Tibial artery (tissue), 4 donors: Measurements from ENCODE around the gene ANTXRL.
"Not testable (repeated sequence)": the region's sequence is repeated elsewhere in the genome, so short reads cannot be mapped to it uniquely, and the experiment has no call there.

Source experiments
- DNase-seq, 2 donors: peaks; one replicate each; pipeline ENCODE4 v3.0.0-alpha.2; 2019
- H3K27ac ChIP-seq, 2 donors: fragments of 200-600 bp; sonication (generic) in 1 of 2; 1 replicate in 1 of 2; 2 replicates in 1 of 2; pipeline ENCODE4 v1.5.1; 2018 to 2019; ENCODE audit warnings: mild to moderate bottlenecking in 1 of 2
- H3K27me3 ChIP-seq, 2 donors: fragments of 200-600 bp; sonication (generic) in 1 of 2; one replicate each; pipeline versions ENCODE4 v1.5.1 to v1.6.0; 2016 to 2019
- H3K36me3 ChIP-seq, 3 donors: fragments of 200-600 bp; sonication (generic) in 2 of 3; one replicate each; pipeline ENCODE4 v1.5.1; 2016 to 2019; ENCODE audit warnings: mild to moderate bottlenecking in 2 of 3
- H3K4me1 ChIP-seq, 4 donors: fragments of 200-600 bp; sonication (generic) in 2 of 4; 1 replicate in 3 of 4; 2 replicates in 1 of 4; pipeline ENCODE4 v1.5.1; 2016 to 2019
- H3K4me3 ChIP-seq, 2 donors: fragments of 200-600 bp; sonication (generic) in 1 of 2; 1 replicate in 1 of 2; 2 replicates in 1 of 2; pipeline ENCODE4 v1.5.1; 2018 to 2019; ENCODE audit warnings: mild to moderate bottlenecking in 2 of 2
- H3K9me3 ChIP-seq, 3 donors: fragments of 200-600 bp; sonication (generic) in 1 of 3; one replicate each; pipeline ENCODE4 v1.5.1; 2016 to 2019
- intact Hi-C: fragments of 100-400 bp; cut with DNase I; formaldehyde crosslinking; loops from one replicate; pipeline ENCODE4 v1.15.0; 2023; ENCODE audit warnings: low total_unique reads
- TF ChIP-seq, protein P1 (sequence below), 2 experiments: fragments of 200-600 bp in 1 of 2; fragments of 450-650 bp in 1 of 2; IDR thresholded peaks; one replicate each; pipeline ENCODE4 v1.5.1; 2017 to 2019; ENCODE audit warnings: antibody characterized with exemption in 2 of 2, mild to moderate bottlenecking in 1 of 2, moderate library complexity in 1 of 2

The ANTXRL gene

DNA sequence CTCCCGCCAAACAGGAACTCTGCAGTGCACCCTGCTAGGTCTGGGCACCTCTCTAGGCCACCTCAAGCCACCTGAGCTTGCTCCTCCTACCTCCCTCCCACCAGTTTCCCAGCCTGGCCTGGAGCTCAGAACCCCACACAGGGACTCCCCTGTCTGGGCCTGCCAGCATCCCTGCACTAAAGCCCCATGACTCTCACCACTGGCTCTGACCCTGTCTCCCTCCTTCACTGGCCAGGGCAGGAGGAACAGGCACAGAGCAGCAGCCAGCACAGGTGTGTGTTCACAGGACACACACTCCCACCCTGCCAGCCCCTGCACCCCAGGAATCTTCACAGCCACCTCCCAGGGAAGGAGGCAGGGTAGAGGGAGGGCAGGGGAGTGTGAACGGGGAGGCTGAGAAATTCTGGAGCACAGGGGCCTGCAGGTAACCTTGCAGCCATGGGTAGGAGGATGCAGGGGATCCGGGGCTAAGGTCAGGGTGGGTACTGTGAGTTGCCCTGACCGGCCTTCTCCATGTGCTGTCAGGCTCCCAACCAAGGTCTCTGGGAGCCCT, 13.9 kb upstream of the ANTXRL start:
- peak in 1 of 2 donors; percentile 53 for DNase-seq

DNA sequence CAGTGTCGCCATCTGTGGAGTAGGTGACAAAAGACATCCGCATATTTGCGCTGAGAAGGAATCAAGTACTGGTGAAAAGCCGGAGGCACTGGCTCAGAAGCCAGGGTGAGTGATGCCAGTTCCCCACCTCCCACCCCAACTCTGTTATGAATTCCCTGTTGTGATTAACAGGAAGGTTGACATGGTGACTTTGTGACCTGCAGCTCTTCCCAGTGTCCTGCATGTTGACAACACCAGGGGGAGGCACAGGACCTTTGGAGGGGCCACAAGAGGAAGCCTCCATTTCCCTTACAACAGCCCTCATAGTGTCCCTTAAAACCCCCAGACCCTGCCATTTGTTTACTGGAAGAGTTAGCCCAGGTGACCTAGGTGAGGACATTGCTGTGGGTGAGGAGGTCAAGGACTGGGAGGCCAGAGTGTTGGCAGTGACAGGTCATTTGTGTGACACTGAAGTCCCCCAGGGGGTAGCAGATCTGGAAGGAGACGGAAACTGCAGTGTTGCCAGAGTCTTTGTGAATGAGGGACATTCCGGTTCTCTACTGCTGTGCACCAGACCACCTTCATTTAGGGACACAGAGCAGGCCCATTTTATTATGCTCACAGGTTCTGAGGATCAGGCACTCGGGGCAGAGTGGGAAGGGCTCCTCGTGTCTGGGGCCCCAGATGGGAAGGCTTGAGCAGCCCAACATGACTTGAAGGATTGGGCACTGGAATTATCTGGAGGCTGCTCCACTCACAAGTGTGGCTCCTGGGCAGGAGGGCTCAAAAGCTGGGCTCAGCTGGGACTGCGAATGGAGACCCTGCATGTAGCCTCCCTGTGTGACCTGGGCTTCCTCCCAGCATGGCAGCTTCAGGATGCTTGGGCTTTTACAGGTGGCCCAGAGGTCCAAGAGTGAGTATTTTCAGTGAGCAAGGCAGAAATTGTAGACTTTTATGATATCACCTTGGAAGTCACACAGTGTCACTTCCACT, 13.0 kb upstream of the ANTXRL start:
- TF ChIP-seq, protein P1, sequence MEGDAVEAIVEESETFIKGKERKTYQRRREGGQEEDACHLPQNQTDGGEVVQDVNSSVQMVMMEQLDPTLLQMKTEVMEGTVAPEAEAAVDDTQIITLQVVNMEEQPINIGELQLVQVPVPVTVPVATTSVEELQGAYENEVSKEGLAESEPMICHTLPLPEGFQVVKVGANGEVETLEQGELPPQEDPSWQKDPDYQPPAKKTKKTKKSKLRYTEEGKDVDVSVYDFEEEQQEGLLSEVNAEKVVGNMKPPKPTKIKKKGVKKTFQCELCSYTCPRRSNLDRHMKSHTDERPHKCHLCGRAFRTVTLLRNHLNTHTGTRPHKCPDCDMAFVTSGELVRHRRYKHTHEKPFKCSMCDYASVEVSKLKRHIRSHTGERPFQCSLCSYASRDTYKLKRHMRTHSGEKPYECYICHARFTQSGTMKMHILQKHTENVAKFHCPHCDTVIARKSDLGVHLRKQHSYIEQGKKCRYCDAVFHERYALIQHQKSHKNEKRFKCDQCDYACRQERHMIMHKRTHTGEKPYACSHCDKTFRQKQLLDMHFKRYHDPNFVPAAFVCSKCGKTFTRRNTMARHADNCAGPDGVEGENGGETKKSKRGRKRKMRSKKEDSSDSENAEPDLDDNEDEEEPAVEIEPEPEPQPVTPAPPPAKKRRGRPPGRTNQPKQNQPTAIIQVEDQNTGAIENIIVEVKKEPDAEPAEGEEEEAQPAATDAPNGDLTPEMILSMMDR (IDR thresholded peaks at IDR 0.05), result no peak
- Histone ChIP-seq H3K36me3 (no peaks in the 10 kb centered on the region), H3K4me3 (no peak overlapping the region), H3K9me3 (no peaks in the 10 kb centered on the region), H3K27me3 (no peaks in the 10 kb centered on the region), H3K4me1 (no peaks in the 10 kb centered on the region), H3K27ac (no peak overlapping the region)
- intact Hi-C loops, result no loop called here
- peak; percentile 12 to 53 for DNase-seq

More for the DNA sequence above, 13.9 kb upstream of the ANTXRL start:
- intact Hi-C loops, result no loop called here
- Histone ChIP-seq H3K27ac (no peak overlapping the region), H3K4me1 (no peaks in the 10 kb centered on the region), H3K36me3 (no peaks in the 10 kb centered on the region), H3K27me3 (no peaks in the 10 kb centered on the region), H3K9me3 (no peaks in the 10 kb centered on the region), H3K4me3 (no peak overlapping the region)
- TF ChIP-seq, protein P1 (IDR thresholded peaks at IDR 0.05), result no peak

DNA sequence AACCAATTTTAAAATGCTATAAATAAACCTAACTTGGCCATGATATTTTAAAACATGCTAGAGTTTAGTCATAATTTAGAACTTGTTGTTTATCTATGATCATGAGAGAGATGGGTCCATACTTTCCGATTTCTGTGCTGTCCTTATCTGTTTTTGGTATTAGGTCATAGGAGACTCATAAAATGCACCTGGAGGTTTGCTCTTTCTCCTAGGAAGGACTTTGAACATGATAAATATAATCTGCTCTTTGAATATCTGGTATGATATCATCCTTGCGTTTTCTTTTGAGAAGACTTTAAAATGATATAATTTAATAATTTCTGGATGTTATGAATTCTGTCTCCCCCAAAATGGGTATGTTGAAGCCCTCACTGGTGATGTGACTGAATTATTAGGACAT, 9.0 kb upstream of the ANTXRL start:
- intact Hi-C loops, result no loop called here
- TF ChIP-seq, protein P1 (IDR thresholded peaks at IDR 0.05), result no peak
- Histone ChIP-seq H3K27ac (no peak overlapping the region), H3K27me3 (no peaks in the 10 kb centered on the region), H3K9me3 (no peaks in the 10 kb centered on the region), H3K4me1 (peaks cover 0 to 7% (median 2%) of the 10 kb centered on the region in 4 donors), H3K4me3 (no peak overlapping the region), H3K36me3 (no peaks in the 10 kb centered on the region)
- DNase-seq, result no peak

DNA sequence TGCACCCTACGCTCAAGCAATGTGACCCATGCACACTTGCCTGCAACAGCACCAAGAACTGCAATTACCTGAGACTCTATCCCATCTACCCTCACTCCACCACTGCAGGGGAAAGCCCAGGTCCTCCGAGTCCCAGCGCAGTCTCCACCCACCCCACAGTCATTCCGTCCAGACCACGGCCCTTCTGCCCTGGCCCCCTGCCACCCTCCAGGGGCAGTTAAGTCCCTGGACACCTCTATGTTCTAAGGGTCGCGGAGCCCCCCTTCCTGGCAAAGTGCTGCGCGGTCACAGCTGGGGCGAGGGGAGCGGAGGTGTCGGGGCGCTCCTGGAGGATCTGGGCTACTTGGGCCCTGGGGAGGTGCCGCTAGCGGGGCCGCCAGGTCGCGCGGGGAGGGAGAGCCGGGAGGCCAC, 4.4 kb upstream of the ANTXRL start:
- intact Hi-C loops, result loop anchor here (5.0 kb wide), 1 partner anchor 175 kb away; no protein-coding TSS in a partner anchor
- not testable (repeated sequence) for H3K9me3 ChIP-seq, H3K27me3 ChIP-seq, DNase-seq, H3K36me3 ChIP-seq
- Histone ChIP-seq H3K4me1 (peaks cover 0 to 38% (median 17%) of the 10 kb centered on the region in 4 donors), H3K4me3 (peak overlapping the region; percentile 50 to 72), H3K27ac (peak overlapping the region; percentile 63 to 79)

DNA sequence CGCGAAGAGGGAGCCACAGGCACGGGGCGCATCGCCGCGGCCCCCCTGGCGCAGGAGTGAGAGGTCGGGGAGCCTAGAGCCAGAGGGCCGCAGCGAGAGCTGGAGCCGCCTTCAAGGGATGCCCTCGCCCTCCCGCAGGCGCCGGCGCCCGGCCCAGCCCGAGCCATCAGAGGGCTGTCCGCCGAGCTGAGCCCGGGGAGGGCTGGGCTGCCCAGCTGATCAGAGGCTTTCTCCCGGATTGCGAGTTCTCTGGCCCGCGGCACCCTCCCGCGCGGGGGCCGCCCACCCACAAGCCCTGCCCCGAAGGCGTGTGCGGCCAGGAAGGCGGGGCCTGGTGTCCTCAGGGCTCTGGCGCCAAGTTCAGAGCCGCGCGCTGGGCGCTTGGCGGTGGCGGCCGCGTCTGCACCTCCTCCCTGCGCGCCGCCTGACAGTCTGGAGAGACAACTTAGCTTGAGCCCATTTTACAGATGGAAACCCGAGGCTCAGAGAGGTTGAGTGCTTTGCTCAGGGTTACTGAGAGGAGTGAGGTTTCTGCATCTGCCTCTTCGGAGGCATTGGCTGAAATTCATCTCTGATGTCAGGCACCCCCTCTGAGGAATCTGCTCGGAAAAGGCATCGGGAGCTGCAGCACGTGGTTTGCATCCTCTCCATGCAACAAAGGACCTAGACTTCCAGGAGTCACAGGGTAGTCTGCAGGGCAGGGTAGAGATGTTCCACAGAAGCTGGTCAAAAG, 3.8 kb upstream of the ANTXRL start:
- Histone ChIP-seq H3K27ac (peak overlapping the region; percentile 63 to 79), H3K4me3 (peak overlapping the region; percentile 50 to 72), H3K36me3 (no peaks in the 10 kb centered on the region), H3K4me1 (peaks cover 0 to 38% (median 17%) of the 10 kb centered on the region in 4 donors), H3K27me3 (no peaks in the 10 kb centered on the region), H3K9me3 (no peaks in the 10 kb centered on the region)
- intact Hi-C loops, result loop anchor here (5.0 kb wide), 1 partner anchor 176 kb away; no protein-coding TSS in a partner anchor
- TF ChIP-seq, protein P1 (IDR thresholded peaks at IDR 0.05), result peak in 1 of 2 experiments; percentile 10
- DNase-seq, result peak; percentile 84 to 95
